ENCODE results near the gene ACTA2. TPM values are rescaled to one million over a fixed set of nuclear protein-coding genes. Genes with fewer than 3 reads are reported as not detected.

Gene ACTA2
- total RNA-seq, 2 experiments from 2014 or later, result 20.5 to 20.7 TPM

GRCh38 chr10:88986549-88987242, 34.1 kb upstream of the ACTA2 start:
- CTCF ChIA-PET, result interaction anchor here (0.6 to 1.1 kb wide), 8 partner anchors 8 to 145 kb away, joined by 3 to 5 read pairs (median 3); partner anchors contain the start of gene ACTA2
- POLR2A ChIA-PET, result interaction anchor here (0.6 to 1.0 kb wide), 3 partner anchors 14 to 17 kb away, joined by 3 to 6 read pairs (median 4); no protein-coding TSS in a partner anchor

GRCh38 chr10:88984525-88984924, 32.0 kb upstream of the ACTA2 start:
- POLR2A ChIA-PET, result no interaction called here
- CTCF ChIA-PET, result no interaction called here

GRCh38 chr10:88983939-88984338, 31.4 kb upstream of the ACTA2 start:
- ChIA-PET POLR2A (no interaction called here), CTCF (no interaction called here)

- CTCF ChIA-PET, result no interaction called here
- POLR2A ChIA-PET, result no interaction called here
Observed at GRCh38 chr10:88983206-88983605, 30.6 kb upstream of the ACTA2 start.

- CTCF ChIA-PET, result interaction anchor here (1.3 kb wide), 1 partner anchor 48 kb away, joined by 3 read pairs; no protein-coding TSS in a partner anchor
- POLR2A ChIA-PET, result no interaction called here
Observed at GRCh38 chr10:88982366-88982765, 29.8 kb upstream of the ACTA2 start.

GRCh38 chr10:88981435-88981834, 28.9 kb upstream of the ACTA2 start:
- ChIA-PET CTCF (interaction anchor here (1.3 kb wide), 1 partner anchor 47 kb away, joined by 3 read pairs; no protein-coding TSS in a partner anchor), POLR2A (no interaction called here)

- ChIA-PET CTCF (no interaction called here), POLR2A (no interaction called here)
Observed at GRCh38 chr10:88980800-88981199, 28.2 kb upstream of the ACTA2 start.

GRCh38 chr10:88980247-88980646, 27.7 kb upstream of the ACTA2 start:
- CTCF ChIA-PET, result no interaction called here
- POLR2A ChIA-PET, result no interaction called here

GRCh38 chr10:88979603-88980002, 27.0 kb upstream of the ACTA2 start:
- ChIA-PET POLR2A (no interaction called here), CTCF (no interaction called here)

GRCh38 chr10:88979153-88979562, 26.6 kb upstream of the ACTA2 start:
- ChIA-PET POLR2A (interaction anchor here (0.7 kb wide), 1 partner anchor 1845 kb away, joined by 3 read pairs; no protein-coding TSS in a partner anchor), CTCF (interaction anchor here (1.4 kb wide), 1 partner anchor 8 kb away, joined by 3 read pairs; no protein-coding TSS in a partner anchor)

GRCh38 chr10:88978463-88978862, 25.9 kb upstream of the ACTA2 start:
- ChIA-PET CTCF (interaction anchor here (0.6 to 1.4 kb wide), 2 partner anchors 9 to 106 kb away, joined by 3 read pairs; no protein-coding TSS in a partner anchor), POLR2A (interaction anchor here (0.7 kb wide), 1 partner anchor 1844 kb away, joined by 3 read pairs; no protein-coding TSS in a partner anchor)

- ChIA-PET CTCF (no interaction called here), POLR2A (interaction anchor here (1.0 kb wide), 1 partner anchor 15 kb away, joined by 3 read pairs; no protein-coding TSS in a partner anchor)
Observed at GRCh38 chr10:88975377-88975720, 22.8 kb upstream of the ACTA2 start.

- CTCF ChIA-PET, result no interaction called here
- POLR2A ChIA-PET, result interaction anchor here (1.0 kb wide), 1 partner anchor 16 kb away, joined by 3 read pairs; no protein-coding TSS in a partner anchor
Observed at GRCh38 chr10:88974446-88975376, 22.1 kb upstream of the ACTA2 start.

- CTCF ChIA-PET, result interaction anchor here (1.3 kb wide), 1 partner anchor 39 kb away, joined by 3 read pairs; no protein-coding TSS in a partner anchor
- POLR2A ChIA-PET, result interaction anchor here (0.7 to 1.0 kb wide), 2 partner anchors 16 to 241 kb away, joined by 3 to 4 read pairs; no protein-coding TSS in a partner anchor
Observed at GRCh38 chr10:88974012-88974411, 21.4 kb upstream of the ACTA2 start.

- ChIA-PET POLR2A (interaction anchor here (0.6 to 0.7 kb wide), 2 partner anchors 15 to 19 kb away, joined by 3 to 6 read pairs; no protein-coding TSS in a partner anchor), CTCF (interaction anchor here (0.7 to 1.4 kb wide), 2 partner anchors 18 to 193 kb away, joined by 3 read pairs; no protein-coding TSS in a partner anchor)
Observed at GRCh38 chr10:88971221-88972061, 18.9 kb upstream of the ACTA2 start.

GRCh38 chr10:88968391-88968790, 15.8 kb upstream of the ACTA2 start:
- CTCF ChIA-PET, result interaction anchor here (1.5 kb wide), 2 partner anchors 26 to 43 kb away, joined by 3 read pairs; no protein-coding TSS in a partner anchor
- POLR2A ChIA-PET, result interaction anchor here (0.5 kb wide), 1 partner anchor 13 kb away, joined by 5 read pairs; no protein-coding TSS in a partner anchor

- POLR2A ChIA-PET, result no interaction called here
- CTCF ChIA-PET, result interaction anchor here (1.5 kb wide), 2 partner anchors 28 to 41 kb away, joined by 3 read pairs; no protein-coding TSS in a partner anchor
Observed at GRCh38 chr10:88966797-88967196, 14.2 kb upstream of the ACTA2 start.

GRCh38 chr10:88964869-88965415, 12.4 kb upstream of the ACTA2 start:
- ChIA-PET POLR2A (no interaction called here), CTCF (interaction anchor here (0.8 kb wide), 1 partner anchor 30 kb away, joined by 3 read pairs; no protein-coding TSS in a partner anchor)

All from activated CD8-positive, alpha-beta memory T cell treated with anti-CD3 and anti-CD28 coated beads for 36 hours (primary cell).